Activated CD4-positive, alpha-beta memory T cell treated with anti-CD3 and anti-CD28 coated beads, Interleukin-2, amount 10 ng/mL, durations not matched to agents 7 days and 5 days (primary cell): ENCODE measurements around the gene SMARCB1. TPM values are rescaled to one million over a fixed set of nuclear protein-coding genes. Genes with fewer than 3 reads are reported as not detected.

Experiments used
- CTCF ChIA-PET: fragments of 350-600 bp; sonication (Branson Sonifier 250); formaldehyde crosslinking; loops from one replicate; lab custom pipeline; 2021; ENCODE audit warnings: antibody characterized with exemption, inconsistent platforms; lab: Charles Lee
- POLR2A ChIA-PET: fragments of 350-600 bp; sonication (Branson Sonifier 250); formaldehyde crosslinking; loops from one replicate; lab custom pipeline; 2021; ENCODE audit warnings: antibody characterized with exemption; lab: Charles Lee
- DNase-seq: peaks from one replicate; pipeline ENCODE4 v3.0.0-alpha.2; 2020
- H3K27ac Mint-ChIP-seq: one replicate; pipeline ENCODE4 v1.8.0; 2021; ENCODE audit warnings: mild to moderate bottlenecking, mixed read lengths
- H3K27me3 Mint-ChIP-seq: one replicate; pipeline ENCODE4 v1.8.0; 2021; ENCODE audit warnings: mixed read lengths
- H3K36me3 Mint-ChIP-seq: one replicate; pipeline ENCODE4 v1.8.0; 2021; ENCODE audit warnings: low read depth, mixed read lengths
- H3K4me1 Mint-ChIP-seq: one replicate; pipeline ENCODE4 v1.8.0; 2021; ENCODE audit warnings: mixed read lengths
- H3K4me3 Mint-ChIP-seq: one replicate; pipeline ENCODE4 v1.8.0; 2021; ENCODE audit warnings: mild to moderate bottlenecking, mixed read lengths
- H3K9me3 Mint-ChIP-seq: one replicate; pipeline ENCODE4 v1.8.0; 2021; ENCODE audit warnings: mixed read lengths
- total RNA-seq, 2 experiments: library from RNA; stranded (reverse); gene quantifications; one replicate each; pipeline ENCODE4 v1.2.3, GENCODE V29; 2021

SMARCB1 gene
- total RNA-seq, 2 experiments from 2014 or later: 65.6 to 66.9 TPM

- ChIA-PET POLR2A (no interaction called here), CTCF (no interaction called here)
- Mint-ChIP-seq H3K27ac (no peak overlapping the region), H3K9me3 (no peaks in the 10 kb centered on the region), H3K27me3 (no peaks in the 10 kb centered on the region), H3K4me1 (peaks cover 12% of the 10 kb centered on the region), H3K36me3 (peaks cover 15% of the 10 kb centered on the region), H3K4me3 (no peak overlapping the region)
- DNase-seq: no peak
Measured at GRCh38 chr22:23833911-23834317, 47.1 kb downstream of the SMARCB1 start.

GRCh38 chr22:23834406-23834792 lies 47.6 kb downstream of the SMARCB1 start:
- peaks cover 17% of the 10 kb centered on the region for H3K4me1 Mint-ChIP-seq
- H3K27me3 Mint-ChIP-seq: no peaks in the 10 kb centered on the region
- peaks cover 10% of the 10 kb centered on the region for H3K36me3 Mint-ChIP-seq
- ChIA-PET CTCF (no interaction called here), POLR2A (interaction anchor here (1.2 to 1.8 kb wide), 2 partner anchors 14 to 48 kb away, joined by 4 to 5 read pairs; partner anchors contain the start of gene SMARCB1)
- no peak overlapping the region for H3K27ac Mint-ChIP-seq
- no peaks in the 10 kb centered on the region for H3K9me3 Mint-ChIP-seq
- H3K4me3 Mint-ChIP-seq: no peak overlapping the region
- DNase-seq: no peak

DNA sequence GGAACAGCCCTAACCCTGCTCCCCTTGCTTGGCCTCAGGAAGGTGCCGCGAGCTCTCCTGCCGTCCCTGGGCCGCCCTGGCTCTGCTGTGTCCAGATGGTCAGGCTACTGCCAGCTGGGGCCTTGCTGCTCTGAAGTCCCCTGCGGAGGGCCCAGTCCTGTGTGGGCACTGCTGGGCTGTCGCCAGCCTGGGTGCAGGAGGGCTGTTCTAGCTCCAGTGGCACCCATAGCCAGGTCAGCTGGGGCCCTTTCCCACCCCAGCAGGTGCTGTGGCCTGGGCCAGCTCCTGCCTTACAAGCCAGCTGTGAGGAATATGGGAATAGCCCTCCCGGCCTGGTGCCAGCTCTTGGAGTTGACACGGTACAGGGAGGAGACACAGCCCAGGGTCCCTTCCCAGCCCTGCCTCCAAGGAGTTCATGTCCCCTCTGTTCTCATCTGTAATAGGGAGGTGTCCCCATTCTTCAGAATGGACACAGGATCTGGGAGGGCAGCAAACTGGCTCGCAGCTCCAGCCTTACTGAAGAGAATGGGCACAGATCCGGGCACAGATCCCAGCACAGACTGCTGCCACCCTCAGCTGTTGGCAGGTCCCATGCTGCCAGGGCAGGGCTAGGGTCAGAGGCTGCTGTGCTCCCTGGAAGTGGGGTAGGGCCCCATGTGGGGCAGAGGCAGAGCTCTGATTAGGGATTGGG lies 48.2 kb downstream of the SMARCB1 start:
- POLR2A ChIA-PET: interaction anchor here (0.7 to 1.8 kb wide), 4 partner anchors 8 to 48 kb away, joined by 3 to 5 read pairs (median 4); partner anchors contain the start of genes SLC2A11 and SMARCB1
- no peaks in the 10 kb centered on the region for H3K27me3 Mint-ChIP-seq

DNA sequence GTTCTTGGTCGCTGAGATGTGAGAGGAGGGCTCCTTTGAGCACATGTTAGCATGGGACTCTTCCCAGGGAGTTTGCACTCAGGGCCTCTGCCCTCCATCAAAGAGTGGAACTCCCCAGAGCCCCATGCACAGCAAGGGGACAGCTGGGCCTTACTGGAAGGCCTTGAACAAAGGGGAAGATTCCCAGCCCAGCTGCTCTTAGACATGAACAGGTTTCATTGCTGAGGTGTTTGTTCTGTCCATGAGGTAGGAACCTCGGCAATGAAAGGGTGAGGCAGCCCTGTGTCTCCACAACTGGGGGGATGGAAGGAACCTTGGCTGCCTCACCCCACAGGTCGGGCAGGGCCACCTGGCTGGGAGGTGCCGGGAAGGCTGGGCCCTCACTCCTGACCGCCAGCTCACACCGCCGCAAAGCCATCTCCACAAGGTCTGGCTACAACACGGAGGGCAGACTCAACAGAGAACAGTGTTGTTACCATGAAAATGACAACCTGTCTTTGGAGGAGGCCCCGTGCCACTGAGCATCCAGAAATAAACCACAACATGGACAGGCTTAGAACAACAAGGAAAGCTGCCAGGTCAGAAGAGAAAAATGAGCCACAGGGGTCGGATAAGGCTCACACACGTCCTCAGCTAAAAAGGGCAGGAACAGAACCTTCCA lies 48.8 kb downstream of the SMARCB1 start:
- Mint-ChIP-seq H3K4me3 (no peak overlapping the region), H3K27me3 (peaks cover under 1% of the 10 kb centered on the region), H3K36me3 (peaks cover 4% of the 10 kb centered on the region), H3K9me3 (no peaks in the 10 kb centered on the region), H3K4me1 (peaks cover 23% of the 10 kb centered on the region), H3K27ac (no peak overlapping the region)
- POLR2A ChIA-PET: interaction anchor here (0.7 to 1.8 kb wide), 4 partner anchors 9 to 49 kb away, joined by 3 to 5 read pairs (median 4); partner anchors contain the start of genes SLC2A11 and SMARCB1
- CTCF ChIA-PET: interaction anchor here (0.8 to 1.0 kb wide), 2 partner anchors 14 to 22 kb away, joined by 3 read pairs; partner anchors contain the start of gene SLC2A11
- no peak for DNase-seq

More for the DNA sequence above, 48.2 kb downstream of the SMARCB1 start:
- no peak overlapping the region for H3K4me3 Mint-ChIP-seq
- peaks cover 22% of the 10 kb centered on the region for H3K4me1 Mint-ChIP-seq
- peaks cover 9% of the 10 kb centered on the region for H3K36me3 Mint-ChIP-seq
- CTCF ChIA-PET: interaction anchor here (0.8 to 1.0 kb wide), 2 partner anchors 15 to 23 kb away, joined by 3 read pairs; partner anchors contain the start of gene SLC2A11
- DNase-seq: no peak
- no peaks in the 10 kb centered on the region for H3K9me3 Mint-ChIP-seq
- H3K27ac Mint-ChIP-seq: no peak overlapping the region

DNA sequence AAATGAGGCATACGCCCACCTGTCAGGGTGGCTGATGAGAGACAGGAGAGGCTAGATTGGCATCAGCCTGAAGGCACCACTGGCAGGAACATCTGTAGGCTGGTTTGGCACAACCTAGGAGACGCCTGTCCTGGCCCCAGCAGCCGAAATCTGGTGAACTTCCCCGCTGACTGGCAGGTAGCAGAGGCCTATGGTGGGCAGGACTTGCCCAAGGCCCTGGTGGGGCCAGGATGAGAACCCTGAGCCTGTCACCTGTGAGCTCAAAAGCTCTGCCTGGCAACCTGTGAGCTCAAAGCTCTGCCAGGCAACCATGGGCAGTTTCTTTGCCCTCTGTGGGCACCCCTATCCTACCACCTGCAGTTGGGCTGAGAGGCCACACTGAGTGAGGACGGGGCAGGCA lies 49.5 kb downstream of the SMARCB1 start:
- H3K36me3 Mint-ChIP-seq: peaks cover 2% of the 10 kb centered on the region
- CTCF ChIA-PET: no interaction called here
- H3K27me3 Mint-ChIP-seq: peaks cover 7% of the 10 kb centered on the region
- H3K9me3 Mint-ChIP-seq: no peaks in the 10 kb centered on the region
- no peak for DNase-seq
- H3K4me1 Mint-ChIP-seq: peaks cover 23% of the 10 kb centered on the region
- POLR2A ChIA-PET: interaction anchor here (1.4 kb wide), 1 partner anchor 10 kb away, joined by 5 read pairs; no protein-coding TSS in a partner anchor
- no peak overlapping the region for H3K27ac Mint-ChIP-seq
- H3K4me3 Mint-ChIP-seq: no peak overlapping the region

DNA sequence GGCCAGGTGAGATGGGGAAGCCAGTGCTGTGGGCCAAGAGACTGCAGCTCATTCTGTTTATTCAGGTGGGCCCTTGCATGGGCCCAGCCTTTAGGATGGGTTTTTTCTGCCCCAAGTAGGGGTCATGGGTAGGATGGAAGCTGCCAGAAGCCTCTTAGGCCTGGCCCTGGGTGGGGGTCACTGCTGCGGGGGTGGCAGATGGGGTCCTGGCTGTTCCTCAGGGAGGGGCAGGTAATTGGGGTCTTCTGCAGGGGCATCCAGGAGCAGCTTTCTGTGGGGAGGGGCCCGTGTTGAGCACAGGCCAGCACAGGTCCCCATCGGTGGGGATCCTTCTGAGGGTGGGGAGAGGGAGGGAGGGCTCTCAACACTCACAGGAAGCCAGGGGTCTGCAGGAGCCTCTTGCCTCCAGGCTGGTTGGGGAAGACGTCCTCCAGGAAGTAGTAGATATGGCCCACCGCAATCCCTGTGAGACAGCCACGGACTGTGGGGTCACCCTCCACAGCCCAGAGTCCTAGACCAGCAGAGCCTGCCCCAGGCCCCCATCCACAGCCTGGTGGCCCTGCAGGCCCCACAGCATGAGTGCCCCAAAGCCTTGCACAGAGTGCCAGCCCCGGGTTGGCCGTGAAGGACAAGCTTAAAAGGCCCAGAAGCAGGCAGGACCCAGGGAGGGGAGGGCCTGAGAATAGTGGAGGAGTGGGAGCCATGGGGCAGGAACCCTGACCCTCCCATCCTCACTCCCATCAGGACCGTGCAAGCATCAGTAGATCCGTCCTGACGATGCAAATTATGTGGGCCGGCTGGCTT lies 50.1 kb downstream of the SMARCB1 start:
- H3K4me3 Mint-ChIP-seq: peak overlapping the region; percentile 22
- no peak for DNase-seq
- H3K27me3 Mint-ChIP-seq: peaks cover 9% of the 10 kb centered on the region
- H3K36me3 Mint-ChIP-seq: peaks cover 2% of the 10 kb centered on the region
- ChIA-PET CTCF (no interaction called here), POLR2A (interaction anchor here (1.3 to 1.4 kb wide), 2 partner anchors 10 to 69 kb away, joined by 3 to 5 read pairs; no protein-coding TSS in a partner anchor)
- no peaks in the 10 kb centered on the region for H3K9me3 Mint-ChIP-seq
- H3K4me1 Mint-ChIP-seq: peaks cover 23% of the 10 kb centered on the region
- no peak overlapping the region for H3K27ac Mint-ChIP-seq

DNA sequence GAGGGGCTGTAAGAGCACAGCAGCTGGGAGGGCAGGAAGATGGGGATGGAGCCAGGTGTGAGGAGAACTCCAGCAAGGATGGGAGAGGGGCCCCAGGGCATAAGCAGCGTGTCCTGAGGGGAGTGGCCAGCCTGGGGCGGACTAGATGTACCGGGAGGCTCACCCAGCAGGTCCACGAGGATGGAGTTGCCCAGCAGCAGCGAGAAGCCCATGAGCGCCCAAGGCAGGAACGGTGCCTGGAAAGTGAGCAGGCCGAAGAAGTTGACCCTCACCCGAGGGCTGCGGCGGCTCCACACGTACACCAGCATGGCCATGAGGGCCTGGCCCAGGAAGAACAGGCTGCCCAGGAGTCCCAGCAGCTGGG lies 50.7 kb downstream of the SMARCB1 start:
- Mint-ChIP-seq H3K27me3 (peaks cover 9% of the 10 kb centered on the region), H3K27ac (no peak overlapping the region), H3K9me3 (no peaks in the 10 kb centered on the region), H3K36me3 (peaks cover 2% of the 10 kb centered on the region), H3K4me3 (peak overlapping the region; percentile 85), H3K4me1 (peaks cover 23% of the 10 kb centered on the region)
- DNase-seq: no peak
- CTCF ChIA-PET: interaction anchor here (0.5 kb wide), 1 partner anchor 71 kb away, joined by 5 read pairs; no protein-coding TSS in a partner anchor
- POLR2A ChIA-PET: interaction anchor here (1.3 to 1.5 kb wide), 4 partner anchors 9 to 69 kb away, joined by 3 to 5 read pairs (median 4); partner anchors contain the start of gene SLC2A11

- H3K4me3 Mint-ChIP-seq: peak overlapping the region; percentile 85
- no peaks in the 10 kb centered on the region for H3K9me3 Mint-ChIP-seq
- H3K27ac Mint-ChIP-seq: peak overlapping the region; percentile 65
- H3K27me3 Mint-ChIP-seq: peaks cover 9% of the 10 kb centered on the region
- H3K4me1 Mint-ChIP-seq: peaks cover 23% of the 10 kb centered on the region
- CTCF ChIA-PET: interaction anchor here (0.5 to 1.0 kb wide), 3 partner anchors 12 to 72 kb away, joined by 4 to 5 read pairs (median 5); no protein-coding TSS in a partner anchor
- H3K36me3 Mint-ChIP-seq: peaks cover 2% of the 10 kb centered on the region
- POLR2A ChIA-PET: interaction anchor here (0.8 to 1.5 kb wide), 5 partner anchors 9 to 70 kb away, joined by 3 to 4 read pairs (median 3); partner anchors contain the start of gene SLC2A11
- no peak for DNase-seq
Measured at GRCh38 chr22:23837911-23838680, 51.3 kb downstream of the SMARCB1 start.

- DNase-seq: peak; percentile 98
- Mint-ChIP-seq H3K4me1 (peaks cover 23% of the 10 kb centered on the region), H3K36me3 (peaks cover 2% of the 10 kb centered on the region), H3K27ac (peak within 1 kb of the TSS; percentile 65), H3K9me3 (no peaks in the 10 kb centered on the region), H3K27me3 (peaks cover 9% of the 10 kb centered on the region), H3K4me3 (peak within 1 kb of the TSS; percentile 85)
- POLR2A ChIA-PET: interaction anchor here (0.8 to 1.5 kb wide), 5 partner anchors 10 to 71 kb away, joined by 3 to 4 read pairs (median 3); partner anchors contain the start of gene SLC2A11
- CTCF ChIA-PET: interaction anchor here (0.8 to 1.0 kb wide), 2 partner anchors 11 to 13 kb away, joined by 4 to 5 read pairs; no protein-coding TSS in a partner anchor
Measured at GRCh38 chr22:23838681-23839468, 52.1 kb downstream of the SMARCB1 start, which contains the start of gene DERL3. DERL3 (minus strand) TSS chr22:23839006; CDS start chr22:23838987, 19 bp downstream.

DNA sequence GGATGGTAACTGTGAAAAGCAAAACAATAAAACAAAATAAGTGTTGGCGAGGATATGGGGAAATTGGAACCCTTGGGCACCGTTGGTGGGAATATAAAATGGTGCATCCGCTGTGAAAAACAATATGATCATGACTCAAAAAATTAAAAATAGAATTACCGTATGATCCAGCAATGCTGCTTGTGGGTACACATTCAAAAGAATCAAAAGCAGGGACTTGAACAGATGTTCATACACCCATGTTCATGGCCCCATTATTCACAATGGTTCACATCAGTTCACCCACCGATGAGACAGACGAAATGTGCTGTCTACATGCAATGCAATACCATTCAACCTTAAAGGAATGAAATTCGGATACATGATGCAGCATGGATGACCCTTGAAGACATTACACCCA lies 53.3 kb downstream of the SMARCB1 start:
- peaks cover 9% of the 10 kb centered on the region for H3K27me3 Mint-ChIP-seq
- no peaks in the 10 kb centered on the region for H3K9me3 Mint-ChIP-seq
- no peak overlapping the region for H3K4me3 Mint-ChIP-seq
- H3K36me3 Mint-ChIP-seq: peaks cover 2% of the 10 kb centered on the region
- POLR2A ChIA-PET: no interaction called here
- H3K27ac Mint-ChIP-seq: peak overlapping the region; percentile 10
- peaks cover 29% of the 10 kb centered on the region for H3K4me1 Mint-ChIP-seq
- CTCF ChIA-PET: no interaction called here
- DNase-seq: no peak

- H3K4me1 Mint-ChIP-seq: peaks cover 31% of the 10 kb centered on the region
- no peak overlapping the region for H3K27ac Mint-ChIP-seq
- peaks cover 9% of the 10 kb centered on the region for H3K27me3 Mint-ChIP-seq
Measured at GRCh38 chr22:23841292-23841691, 54.5 kb downstream of the SMARCB1 start.

More at GRCh38 chr22:23841292-23841691, 54.5 kb downstream of the SMARCB1 start:
- H3K4me3 Mint-ChIP-seq: no peak overlapping the region
- ChIA-PET POLR2A (no interaction called here), CTCF (no interaction called here)
- H3K36me3 Mint-ChIP-seq: no peaks in the 10 kb centered on the region
- no peaks in the 10 kb centered on the region for H3K9me3 Mint-ChIP-seq
- DNase-seq: no peak
